Nephron progenitor cell (in vitro differentiated cells): Measurements from ENCODE around the gene ENPP7.

Experiments
- DNase-seq: peaks from one replicate; pipeline ENCODE4 v3.0.0; 2021
- H3K27ac Mint-ChIP-seq: 2 replicates; pipeline ENCODE4 v1.8.0; 2021; ENCODE audit warnings: mild to moderate bottlenecking, moderate library complexity, mixed read lengths
- H3K27me3 Mint-ChIP-seq: 2 replicates; pipeline ENCODE4 v1.8.0; 2021; ENCODE audit warnings: mild to moderate bottlenecking, low read depth, mixed read lengths; ENCODE audit not compliant: poor library complexity
- H3K36me3 Mint-ChIP-seq: 2 replicates; pipeline ENCODE4 v1.8.0; 2021; ENCODE audit warnings: low read depth, mixed read lengths
- H3K4me1 Mint-ChIP-seq: 2 replicates; pipeline ENCODE4 v1.8.0; 2021; ENCODE audit warnings: mixed read lengths
- H3K4me3 Mint-ChIP-seq: 2 replicates; pipeline ENCODE4 v1.8.0; 2021; ENCODE audit warnings: mild to moderate bottlenecking, moderate library complexity, mixed read lengths
- H3K9me3 Mint-ChIP-seq: 2 replicates; pipeline ENCODE4 v1.8.0; 2021; ENCODE audit warnings: mild to moderate bottlenecking, moderate library complexity, mixed read lengths
- TF ChIP-seq, protein P1 (sequence below): fragments of 200-600 bp; sonication (generic); IDR thresholded peaks from 2 replicates; pipeline ENCODE4 v1.5.0; 2021; ENCODE audit warnings: antibody characterized with exemption

Gene ENPP7

GRCh38 chr17:79783891-79784290, 53.1 kb downstream of the ENPP7 start:
- Mint-ChIP-seq H3K27me3 (peaks cover 20% of the 10 kb centered on the region), H3K4me3 (no peak overlapping the region), H3K27ac (no peak overlapping the region), H3K4me1 (peaks cover 82% of the 10 kb centered on the region), H3K36me3 (peaks cover 53% of the 10 kb centered on the region), H3K9me3 (no peaks in the 10 kb centered on the region)
- TF ChIP-seq, protein P1, sequence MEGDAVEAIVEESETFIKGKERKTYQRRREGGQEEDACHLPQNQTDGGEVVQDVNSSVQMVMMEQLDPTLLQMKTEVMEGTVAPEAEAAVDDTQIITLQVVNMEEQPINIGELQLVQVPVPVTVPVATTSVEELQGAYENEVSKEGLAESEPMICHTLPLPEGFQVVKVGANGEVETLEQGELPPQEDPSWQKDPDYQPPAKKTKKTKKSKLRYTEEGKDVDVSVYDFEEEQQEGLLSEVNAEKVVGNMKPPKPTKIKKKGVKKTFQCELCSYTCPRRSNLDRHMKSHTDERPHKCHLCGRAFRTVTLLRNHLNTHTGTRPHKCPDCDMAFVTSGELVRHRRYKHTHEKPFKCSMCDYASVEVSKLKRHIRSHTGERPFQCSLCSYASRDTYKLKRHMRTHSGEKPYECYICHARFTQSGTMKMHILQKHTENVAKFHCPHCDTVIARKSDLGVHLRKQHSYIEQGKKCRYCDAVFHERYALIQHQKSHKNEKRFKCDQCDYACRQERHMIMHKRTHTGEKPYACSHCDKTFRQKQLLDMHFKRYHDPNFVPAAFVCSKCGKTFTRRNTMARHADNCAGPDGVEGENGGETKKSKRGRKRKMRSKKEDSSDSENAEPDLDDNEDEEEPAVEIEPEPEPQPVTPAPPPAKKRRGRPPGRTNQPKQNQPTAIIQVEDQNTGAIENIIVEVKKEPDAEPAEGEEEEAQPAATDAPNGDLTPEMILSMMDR: no peak
- no peak for DNase-seq

DNA sequence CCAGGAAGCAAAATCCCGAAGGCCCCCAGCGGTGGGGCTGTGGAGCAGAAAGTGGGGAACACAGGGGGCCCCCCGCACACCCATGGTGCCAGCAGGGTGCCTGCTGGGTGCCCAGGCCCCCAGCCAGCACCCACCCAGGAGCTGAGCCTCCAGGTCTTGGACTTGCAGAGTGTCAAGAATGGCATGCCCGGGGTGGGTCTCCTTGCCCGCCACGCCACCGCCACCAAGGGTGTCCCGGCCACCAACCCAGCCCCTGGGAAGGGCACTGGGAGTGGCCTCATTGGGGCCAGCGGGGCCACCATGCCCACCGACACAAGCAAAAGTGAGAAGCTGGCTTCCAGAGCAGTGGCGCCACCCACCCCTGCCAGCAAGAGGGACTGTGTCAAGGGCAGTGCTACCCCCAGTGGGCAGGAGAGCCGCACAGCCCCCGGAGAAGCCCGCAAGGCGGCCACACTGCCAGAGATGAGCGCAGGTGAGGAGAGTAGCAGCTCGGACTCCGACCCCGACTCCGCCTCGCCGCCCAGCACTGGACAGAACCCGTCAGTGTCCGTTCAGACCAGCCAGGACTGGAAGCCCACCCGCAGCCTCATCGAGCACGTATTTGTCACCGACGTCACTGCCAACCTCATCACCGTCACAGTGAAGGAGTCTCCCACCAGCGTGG, 53.7 kb downstream of the ENPP7 start:
- DNase-seq: no peak

GRCh38 chr17:79785017-79785899, 54.5 kb downstream of the ENPP7 start:
- peak overlapping the region; percentile 70 for H3K27ac Mint-ChIP-seq
- DNase-seq: no peak
- TF ChIP-seq, protein P1: no peak
- peaks cover 74% of the 10 kb centered on the region for H3K4me1 Mint-ChIP-seq
- H3K9me3 Mint-ChIP-seq: no peaks in the 10 kb centered on the region
- peaks cover 43% of the 10 kb centered on the region for H3K36me3 Mint-ChIP-seq
- peaks cover 29% of the 10 kb centered on the region for H3K27me3 Mint-ChIP-seq
- H3K4me3 Mint-ChIP-seq: no peak overlapping the region

More for the DNA sequence above, 53.7 kb downstream of the ENPP7 start:
- Mint-ChIP-seq H3K36me3 (peaks cover 51% of the 10 kb centered on the region), H3K4me3 (no peak overlapping the region), H3K9me3 (no peaks in the 10 kb centered on the region), H3K27ac (no peak overlapping the region), H3K4me1 (peaks cover 81% of the 10 kb centered on the region), H3K27me3 (peaks cover 26% of the 10 kb centered on the region)
- TF ChIP-seq, protein P1: no peak

DNA sequence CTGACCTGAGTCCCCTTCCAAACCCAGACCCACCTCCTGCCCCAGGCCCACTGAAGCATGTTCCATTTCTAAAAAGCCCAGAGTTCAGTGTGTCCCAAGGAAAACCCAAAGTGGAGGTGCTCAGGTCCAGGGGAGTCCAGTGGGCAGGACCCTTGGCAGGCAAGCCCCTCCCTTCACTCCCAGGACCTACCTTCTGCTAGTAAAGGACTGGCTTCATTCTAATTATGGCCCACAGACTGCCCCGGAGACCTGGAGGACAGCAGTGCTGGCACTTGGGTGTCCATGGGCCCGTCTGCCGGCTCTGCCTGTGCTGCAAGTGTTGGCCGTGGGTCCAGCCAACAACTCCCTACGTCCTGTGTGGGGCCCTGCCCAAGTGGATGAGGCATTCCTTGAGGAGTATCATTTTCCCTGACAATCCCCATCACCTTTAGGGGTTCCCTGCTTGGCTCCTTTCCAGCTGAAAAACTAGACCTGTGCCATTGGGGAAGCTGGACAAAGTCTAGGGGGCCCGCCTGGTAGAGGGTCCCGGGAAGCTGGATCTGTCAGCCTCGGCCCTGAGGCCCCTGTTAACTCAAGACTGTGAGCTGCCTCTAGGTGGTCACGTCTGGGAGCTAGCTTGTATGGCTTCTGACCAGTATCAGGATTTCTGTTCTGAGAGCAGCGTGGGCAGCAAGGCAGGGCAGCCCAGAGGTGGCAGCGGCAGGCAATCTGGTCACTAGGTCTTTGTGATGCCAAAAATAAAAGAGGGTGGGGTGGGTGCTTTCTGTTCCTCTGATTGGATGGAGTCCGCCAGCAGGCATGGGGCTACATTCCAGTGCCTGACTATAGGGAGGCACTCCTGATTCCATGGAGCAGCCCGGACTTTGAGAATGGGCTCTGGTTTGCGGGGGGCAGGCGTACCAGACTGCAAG, 55.4 kb downstream of the ENPP7 start:
- Mint-ChIP-seq H3K27me3 (peaks cover 38% of the 10 kb centered on the region), H3K27ac (peak overlapping the region; percentile 43), H3K36me3 (peaks cover 34% of the 10 kb centered on the region), H3K4me3 (no peak overlapping the region), H3K9me3 (no peaks in the 10 kb centered on the region), H3K4me1 (peaks cover 65% of the 10 kb centered on the region)
- TF ChIP-seq, protein P1: no peak
- no peak for DNase-seq

DNA sequence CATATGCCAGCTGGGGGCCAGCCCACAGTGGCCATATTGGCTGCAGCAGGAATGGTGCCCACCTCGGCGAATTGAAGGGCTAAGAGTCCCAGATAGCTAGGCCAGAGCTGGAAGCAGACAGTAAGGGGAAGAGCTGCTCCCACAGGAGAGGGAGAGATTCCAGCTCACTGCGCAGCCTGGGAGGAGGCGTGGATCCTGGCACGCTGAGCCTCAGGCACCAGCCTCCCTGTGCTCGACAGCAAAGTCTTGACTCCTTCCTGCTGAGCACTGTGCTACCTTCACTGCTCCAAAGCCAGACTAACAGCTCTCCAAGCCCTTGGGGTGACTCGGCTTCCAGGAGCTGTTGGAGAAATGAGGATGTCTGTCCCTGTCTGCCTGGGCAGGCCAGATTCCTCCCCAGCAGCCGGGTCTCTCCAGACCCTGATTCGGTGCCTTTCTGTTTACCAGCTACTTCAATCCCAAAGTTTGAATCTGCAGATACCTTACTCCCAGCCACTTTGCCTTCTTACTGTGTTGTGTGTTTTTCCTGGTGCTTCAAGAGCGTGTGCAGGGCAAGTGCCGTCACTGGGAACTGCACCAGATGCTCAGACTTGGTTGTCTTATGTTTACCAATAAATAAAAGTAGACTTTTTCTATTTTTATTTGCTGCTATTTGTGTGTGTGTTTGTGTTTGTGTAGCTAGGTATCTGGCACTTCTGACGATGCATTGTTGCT, 56.3 kb downstream of the ENPP7 start:
- Mint-ChIP-seq H3K4me3 (no peak overlapping the region), H3K4me1 (peaks cover 59% of the 10 kb centered on the region), H3K9me3 (no peaks in the 10 kb centered on the region), H3K36me3 (peaks cover 27% of the 10 kb centered on the region), H3K27ac (no peak overlapping the region), H3K27me3 (peaks cover 47% of the 10 kb centered on the region)
- DNase-seq: no peak
- TF ChIP-seq, protein P1: no peak
